ENCODE data around the gene RAB31. TPM values are rescaled to one million over a fixed set of nuclear protein-coding genes. Genes with fewer than 3 reads are reported as not detected.

RAB31 gene
- total RNA-seq, 4 donors from 2014 or later = 24.5 to 91.6 (median 70.2) TPM

- no peak for TF ChIP-seq CTCF (IDR thresholded peaks at IDR 0.05; ENCODE audit: low read depth)
These were observed 123.7 kb downstream of the RAB31 start for GRCh38 chr18:9831723-9832199.

- TF ChIP-seq CTCF (IDR thresholded peaks at IDR 0.05; ENCODE audit: low read depth) = no peak
These were observed 124.8 kb downstream of the RAB31 start for GRCh38 chr18:9832871-9833270.

- no peak for TF ChIP-seq CTCF (IDR thresholded peaks at IDR 0.05; ENCODE audit: low read depth)
These were observed 126.5 kb downstream of the RAB31 start for GRCh38 chr18:9834551-9834950.

- TF ChIP-seq CTCF (IDR thresholded peaks at IDR 0.05; ENCODE audit: low read depth) = no peak
These were observed 127.1 kb downstream of the RAB31 start for GRCh38 chr18:9835113-9835755.

- TF ChIP-seq CTCF (IDR thresholded peaks at IDR 0.05; ENCODE audit: low read depth) = no peak
These were observed 127.7 kb downstream of the RAB31 start for GRCh38 chr18:9835825-9836224.

- no peak for TF ChIP-seq CTCF (IDR thresholded peaks at IDR 0.05; ENCODE audit: low read depth)
These were observed 130.2 kb downstream of the RAB31 start for GRCh38 chr18:9838144-9838877.

- no peak for TF ChIP-seq CTCF (IDR thresholded peaks at IDR 0.05; ENCODE audit: low read depth)
These were observed 131.1 kb downstream of the RAB31 start for GRCh38 chr18:9839211-9839610.
